D721Med (cell line): Measurements from ENCODE around the gene ZNF544.

Experiments
- DNase-seq: peaks from one replicate; pipeline ENCODE4 v3.0.0; 2011; ENCODE audit warnings: low spot score; ENCODE audit not compliant: insufficient read length
- FAIRE-seq: peaks from 2 replicates; lab custom pipeline; 2011; peaks lifted over from hg19 to GRCh38; lab: Jason Lieb, UNC
- TF ChIP-seq, protein P1 (sequence below): IDR thresholded peaks from 2 replicates; pipeline ENCODE4 v1.5.1; 2012; ENCODE audit warnings: mild to moderate bottlenecking, control low read depth; ENCODE audit not compliant: insufficient read depth; ENCODE audit errors: missing control alignments

The ZNF544 gene

GRCh38 chr19:58228585-58229254 is at the start of gene ZNF544:
ZNF544 (plus strand) TSS chr19:58228914; CDS start chr19:58244024, 15,110 bp downstream.
- DNase-seq (peak; percentile 43), FAIRE-seq (no peak)
- TF ChIP-seq, protein P1, sequence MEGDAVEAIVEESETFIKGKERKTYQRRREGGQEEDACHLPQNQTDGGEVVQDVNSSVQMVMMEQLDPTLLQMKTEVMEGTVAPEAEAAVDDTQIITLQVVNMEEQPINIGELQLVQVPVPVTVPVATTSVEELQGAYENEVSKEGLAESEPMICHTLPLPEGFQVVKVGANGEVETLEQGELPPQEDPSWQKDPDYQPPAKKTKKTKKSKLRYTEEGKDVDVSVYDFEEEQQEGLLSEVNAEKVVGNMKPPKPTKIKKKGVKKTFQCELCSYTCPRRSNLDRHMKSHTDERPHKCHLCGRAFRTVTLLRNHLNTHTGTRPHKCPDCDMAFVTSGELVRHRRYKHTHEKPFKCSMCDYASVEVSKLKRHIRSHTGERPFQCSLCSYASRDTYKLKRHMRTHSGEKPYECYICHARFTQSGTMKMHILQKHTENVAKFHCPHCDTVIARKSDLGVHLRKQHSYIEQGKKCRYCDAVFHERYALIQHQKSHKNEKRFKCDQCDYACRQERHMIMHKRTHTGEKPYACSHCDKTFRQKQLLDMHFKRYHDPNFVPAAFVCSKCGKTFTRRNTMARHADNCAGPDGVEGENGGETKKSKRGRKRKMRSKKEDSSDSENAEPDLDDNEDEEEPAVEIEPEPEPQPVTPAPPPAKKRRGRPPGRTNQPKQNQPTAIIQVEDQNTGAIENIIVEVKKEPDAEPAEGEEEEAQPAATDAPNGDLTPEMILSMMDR = no peak

GRCh38 chr19:58181902-58182576 is 46.7 kb upstream of the ZNF544 start:
- FAIRE-seq = no peak
- no peak for DNase-seq
- TF ChIP-seq, protein P1 = peak; percentile 49

DNA sequence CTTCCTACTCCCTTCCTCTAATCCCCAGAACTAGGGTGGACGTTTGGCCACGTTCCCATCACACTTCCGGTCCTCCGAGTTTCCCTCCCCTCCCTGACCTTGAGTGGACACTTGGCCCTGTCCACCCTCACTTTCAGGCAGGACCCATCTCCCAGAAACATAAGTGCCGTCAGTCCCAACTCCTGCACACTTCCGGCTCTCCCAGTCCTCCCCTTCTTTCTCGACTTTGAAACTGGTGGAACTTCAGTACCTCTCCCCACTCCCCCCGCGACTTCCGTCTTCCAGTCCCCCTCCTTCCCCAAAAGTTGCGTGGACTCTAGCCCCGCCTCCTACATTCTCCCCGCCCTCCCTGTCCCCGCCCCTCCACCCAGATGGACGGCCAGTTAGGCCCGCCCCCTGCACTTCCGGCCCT is 46.1 kb upstream of the ZNF544 start:
- FAIRE-seq = no peak
- TF ChIP-seq, protein P1 = no peak

DNA sequence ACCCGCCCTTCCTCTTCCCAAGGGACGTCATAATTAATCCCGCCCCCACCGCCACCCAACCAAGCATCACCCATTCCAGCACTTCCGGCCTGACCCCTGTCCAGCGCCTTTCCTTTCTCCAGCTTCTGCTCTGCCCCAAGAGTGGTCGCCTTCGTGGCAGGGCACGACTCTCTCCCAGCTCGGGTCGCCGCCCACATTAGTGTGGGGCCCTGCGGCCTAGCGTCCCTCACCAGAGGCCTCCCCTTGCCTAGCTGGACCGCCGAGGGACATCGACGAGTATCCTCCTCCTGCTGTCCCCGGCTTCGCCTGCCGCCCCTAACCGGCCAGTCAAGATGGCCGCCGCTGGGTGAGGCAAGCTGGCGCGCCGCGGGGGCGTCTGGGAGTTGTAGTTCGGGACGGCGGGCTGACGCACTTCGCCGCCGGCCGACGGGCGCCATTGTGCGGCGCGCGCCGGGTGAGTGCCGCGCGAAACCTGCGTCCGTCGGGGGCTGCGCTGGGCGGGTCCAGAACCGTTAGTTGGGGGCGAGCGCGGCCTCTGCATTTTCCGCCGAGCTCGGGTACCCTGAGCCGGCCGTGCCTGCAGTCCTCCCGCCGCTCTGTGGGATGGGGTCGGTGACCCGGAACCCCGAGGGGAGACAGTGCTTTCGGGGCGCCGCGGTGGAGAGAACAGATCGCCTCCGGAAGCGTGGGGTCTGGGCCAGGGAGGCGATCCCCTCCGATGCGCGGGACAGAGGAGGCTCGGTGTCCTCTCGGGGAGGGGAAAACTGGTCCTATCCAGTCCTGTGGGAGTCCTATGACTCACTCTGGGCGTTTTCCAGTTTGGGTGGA is 45.5 kb upstream of the ZNF544 start, which contains the start of gene ZNF274:
Gene ZNF274 (plus strand): TSS at position 73 of the 828 bp plus-strand sequence. CDS start 905 bp downstream, outside the sequence.
- FAIRE-seq = no peak
- peak; percentile 71 for DNase-seq
- TF ChIP-seq, protein P1 = no peak

More for the DNA sequence above, 46.1 kb upstream of the ZNF544 start:
- DNase-seq = no peak

DNA sequence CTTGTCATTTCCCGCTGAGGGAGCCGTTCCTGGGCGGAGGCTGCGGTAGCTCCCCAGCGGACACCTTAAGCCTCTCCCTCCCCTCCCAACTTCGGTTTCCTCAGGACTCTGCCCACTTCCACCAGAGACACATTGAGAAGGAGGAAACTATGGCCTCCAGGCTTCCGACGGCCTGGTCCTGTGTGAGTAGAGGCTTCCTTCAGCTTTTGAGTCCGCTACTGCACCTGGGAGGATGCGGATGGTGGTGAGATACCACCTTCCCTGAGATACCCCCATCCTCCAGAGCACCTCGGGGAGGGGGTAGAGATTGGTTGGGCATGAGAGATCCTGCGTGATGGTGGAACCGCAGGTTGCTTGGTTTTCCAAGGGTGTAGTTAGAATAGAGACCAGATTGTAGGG is 44.9 kb upstream of the ZNF544 start:
- TF ChIP-seq, protein P1 = no peak
- FAIRE-seq (no peak), DNase-seq (no peak)

DNA sequence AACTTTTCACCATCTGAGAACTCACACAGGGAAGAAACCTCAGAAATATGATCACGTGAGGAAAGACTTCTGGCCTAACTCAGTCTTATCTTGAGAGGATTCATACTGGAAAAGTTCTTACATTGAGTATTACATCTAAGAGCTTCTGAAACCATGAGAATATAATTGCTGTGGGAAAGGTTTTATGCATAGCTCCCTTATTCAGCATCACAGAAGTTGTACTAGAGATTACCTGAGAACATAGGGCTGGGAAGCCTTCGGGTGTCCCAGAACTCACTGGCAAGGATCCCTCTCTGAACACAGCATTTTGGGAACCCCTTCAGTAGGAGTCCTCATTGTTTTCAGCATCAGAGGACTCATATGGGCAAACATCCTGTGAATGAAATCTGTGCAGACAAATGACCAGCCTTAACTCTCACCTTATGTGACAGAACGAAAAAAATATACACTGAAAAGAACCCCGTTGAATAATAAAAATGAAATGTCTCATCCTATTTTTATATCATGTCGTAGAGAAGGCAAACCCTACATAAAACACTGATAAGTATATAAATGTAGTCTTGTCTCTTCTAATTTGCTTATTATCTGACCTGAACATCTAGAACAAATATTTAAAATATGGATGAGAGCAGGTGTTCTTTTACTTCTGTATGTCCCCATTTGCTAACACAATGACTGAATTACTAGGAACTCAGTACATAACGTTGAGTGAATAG is 31.7 kb upstream of the ZNF544 start:
- DNase-seq = no peak
- FAIRE-seq = no peak
- TF ChIP-seq, protein P1 = no peak
